ENCODE data around the gene CCL24.
"Not testable (repeated sequence)": the region's sequence is repeated elsewhere in the genome, so short reads cannot be mapped to it uniquely, and the experiment has no call there.

The CCL24 gene

GRCh38 chr7:75789361-75789924 is 24.2 kb downstream of the CCL24 start:
- Histone ChIP-seq H3K27ac (ENCODE audit: insufficient read depth, low read depth, low read length, poor library complexity, severe bottlenecking) (no peak overlapping the region), H3K9me3 (ENCODE audit: control insufficient read depth, low read length) (no peaks in the 10 kb centered on the region), H3K4me1 (ENCODE audit: control insufficient read depth, insufficient read depth, low read length) (no peaks in the 10 kb centered on the region), H3K4me3 (ENCODE audit: insufficient read depth, low read depth, low read length) (no peak overlapping the region), H3K27me3 (ENCODE audit: control insufficient read depth, insufficient read depth, low read length, poor library complexity, severe bottlenecking) (no peaks in the 10 kb centered on the region), H3K36me3 (ENCODE audit: control insufficient read depth, insufficient read depth, low read length) (no peaks in the 10 kb centered on the region)
- 86 to 94% methylated on average over 3 of the region's 3 CpGs for WGBS, 2 experiments

GRCh38 chr7:75788154-75788847 is 25.3 kb downstream of the CCL24 start:
- 36 to 37% methylated on average over 14 of the region's 14 CpGs for WGBS, 2 experiments
- H3K36me3 ChIP-seq (ENCODE audit: control insufficient read depth, insufficient read depth, low read length); H3K4me1 ChIP-seq (ENCODE audit: control insufficient read depth, insufficient read depth, low read length); H3K9me3 ChIP-seq (ENCODE audit: control insufficient read depth, low read length); H3K27ac ChIP-seq (ENCODE audit: insufficient read depth, low read depth, low read length, poor library complexity, severe bottlenecking); H3K27me3 ChIP-seq (ENCODE audit: control insufficient read depth, insufficient read depth, low read length, poor library complexity, severe bottlenecking); H3K4me3 ChIP-seq (ENCODE audit: insufficient read depth, low read depth, low read length): not testable (repeated sequence)

DNA sequence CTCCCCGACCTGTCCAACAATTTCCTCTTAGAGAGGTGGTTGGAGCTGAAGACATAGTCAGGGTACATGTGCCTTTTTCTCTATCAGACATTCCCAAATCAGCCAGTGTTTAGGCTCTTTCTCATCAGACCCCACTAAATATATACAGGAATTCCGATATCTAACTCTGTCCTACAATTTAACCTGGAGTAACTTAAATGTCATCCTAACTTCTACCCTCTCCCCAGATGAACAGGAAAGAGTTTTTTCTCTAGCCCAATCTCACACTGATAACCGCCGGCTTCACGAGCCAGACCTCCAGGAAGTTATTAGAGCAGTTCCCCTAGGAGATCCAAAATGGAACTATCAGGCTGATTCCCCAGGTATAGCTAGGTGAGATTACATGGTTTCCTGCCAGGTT is 30.5 kb downstream of the CCL24 start:
- not testable (repeated sequence) for H3K9me3 ChIP-seq (ENCODE audit: control insufficient read depth, low read length); H3K4me3 ChIP-seq (ENCODE audit: insufficient read depth, low read depth, low read length); H3K27me3 ChIP-seq (ENCODE audit: control insufficient read depth, insufficient read depth, low read length, poor library complexity, severe bottlenecking); H3K36me3 ChIP-seq (ENCODE audit: control insufficient read depth, insufficient read depth, low read length); H3K4me1 ChIP-seq (ENCODE audit: control insufficient read depth, insufficient read depth, low read length); H3K27ac ChIP-seq (ENCODE audit: insufficient read depth, low read depth, low read length, poor library complexity, severe bottlenecking)
- 95 to 100% methylated on average over 5 of the region's 5 CpGs for WGBS, 2 experiments

GRCh38 chr7:75780647-75781273 is 32.8 kb downstream of the CCL24 start:
- not testable (repeated sequence) for H3K36me3 ChIP-seq (ENCODE audit: control insufficient read depth, insufficient read depth, low read length); H3K4me3 ChIP-seq (ENCODE audit: insufficient read depth, low read depth, low read length); H3K9me3 ChIP-seq (ENCODE audit: control insufficient read depth, low read length); H3K27me3 ChIP-seq (ENCODE audit: control insufficient read depth, insufficient read depth, low read length, poor library complexity, severe bottlenecking); H3K4me1 ChIP-seq (ENCODE audit: control insufficient read depth, insufficient read depth, low read length); H3K27ac ChIP-seq (ENCODE audit: insufficient read depth, low read depth, low read length, poor library complexity, severe bottlenecking)
- WGBS, 2 experiments = 72 to 78% methylated on average over 13 to 14 of the region's 14 CpGs

DNA sequence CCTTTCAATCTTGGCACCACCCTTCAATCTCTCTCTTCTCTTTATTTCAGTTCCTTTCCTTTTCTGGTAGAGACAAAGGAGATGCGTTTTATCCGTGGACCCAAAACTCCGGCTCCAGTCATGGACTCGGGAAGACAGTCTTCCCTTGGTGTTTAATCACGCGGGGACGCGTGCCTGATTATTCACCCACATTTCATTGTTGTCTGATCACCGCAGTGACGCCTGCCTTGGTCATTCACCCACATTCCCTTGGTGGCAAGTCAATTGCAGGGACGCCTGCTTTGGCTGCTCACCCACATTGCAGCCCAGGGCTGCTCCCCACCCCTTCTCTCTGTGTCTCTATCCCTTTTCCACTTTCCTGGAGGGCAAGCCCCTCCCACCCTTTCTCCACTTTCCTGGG is 34.1 kb downstream of the CCL24 start:
- not testable (repeated sequence) for H3K4me3 ChIP-seq (ENCODE audit: insufficient read depth, low read depth, low read length); H3K4me1 ChIP-seq (ENCODE audit: control insufficient read depth, insufficient read depth, low read length); H3K27ac ChIP-seq (ENCODE audit: insufficient read depth, low read depth, low read length, poor library complexity, severe bottlenecking); H3K9me3 ChIP-seq (ENCODE audit: control insufficient read depth, low read length); H3K36me3 ChIP-seq (ENCODE audit: control insufficient read depth, insufficient read depth, low read length); H3K27me3 ChIP-seq (ENCODE audit: control insufficient read depth, insufficient read depth, low read length, poor library complexity, severe bottlenecking)
- WGBS, 2 experiments = 62 to 63% methylated on average over 11 of the region's 11 CpGs

DNA sequence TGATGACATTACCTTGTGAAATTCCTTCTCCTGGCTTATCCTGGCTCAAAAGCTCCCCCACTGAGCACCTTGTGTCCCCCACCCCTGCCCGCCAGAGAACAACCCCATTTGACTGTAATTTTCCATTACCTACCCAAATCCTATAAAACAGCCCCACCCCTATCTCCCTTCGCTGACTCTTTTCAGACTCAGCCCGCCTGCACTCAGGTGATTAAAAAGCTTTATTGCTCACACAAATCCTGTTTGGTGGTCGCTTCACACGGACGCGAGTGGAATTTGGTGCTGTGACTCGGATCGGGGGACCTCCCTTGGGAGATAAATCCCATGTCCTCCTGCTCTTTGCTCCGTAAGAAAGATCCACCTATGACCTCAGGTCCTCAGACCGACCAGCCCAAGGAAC is 34.6 kb downstream of the CCL24 start:
- not testable (repeated sequence) for H3K4me3 ChIP-seq (ENCODE audit: insufficient read depth, low read depth, low read length); H3K27me3 ChIP-seq (ENCODE audit: control insufficient read depth, insufficient read depth, low read length, poor library complexity, severe bottlenecking); H3K27ac ChIP-seq (ENCODE audit: insufficient read depth, low read depth, low read length, poor library complexity, severe bottlenecking); H3K36me3 ChIP-seq (ENCODE audit: control insufficient read depth, insufficient read depth, low read length); H3K4me1 ChIP-seq (ENCODE audit: control insufficient read depth, insufficient read depth, low read length); H3K9me3 ChIP-seq (ENCODE audit: control insufficient read depth, low read length)
- WGBS, 2 experiments = 49 to 54% methylated on average over 11 of the region's 11 CpGs

DNA sequence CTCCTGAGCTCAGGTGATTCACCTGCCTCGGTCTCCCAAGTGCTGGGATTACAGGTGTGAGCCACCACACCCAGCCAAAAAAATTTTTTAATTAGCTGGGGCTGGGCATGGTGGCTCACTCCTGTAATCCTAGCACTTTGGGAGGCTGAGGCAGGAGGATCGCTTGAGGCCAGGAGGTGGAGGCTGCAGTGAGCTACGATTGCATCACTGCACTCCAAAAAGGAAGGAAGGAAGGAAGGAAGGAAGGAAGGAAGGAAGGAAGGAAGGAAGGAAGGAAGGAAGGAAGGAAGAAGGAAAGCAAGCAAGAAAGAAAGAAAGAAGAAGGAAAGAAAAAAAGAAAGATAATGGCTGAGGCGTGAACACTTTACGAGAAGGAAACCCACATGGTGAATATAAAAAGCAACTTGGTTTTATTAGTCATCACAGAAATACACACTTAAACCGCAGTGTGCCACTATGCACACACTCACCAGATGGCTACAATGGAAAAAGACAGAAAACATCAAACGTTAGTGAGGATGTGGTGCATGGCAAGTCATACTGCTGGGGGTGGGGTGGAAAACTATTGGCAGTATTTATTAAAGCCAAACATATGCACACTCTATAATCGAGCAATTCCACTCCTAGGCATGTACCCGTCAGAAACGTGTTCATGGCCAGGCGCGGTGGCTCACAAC is 37.2 kb downstream of the CCL24 start:
- 88 to 89% methylated on average over 11 to 12 of the region's 12 CpGs for WGBS, 2 experiments
- Histone ChIP-seq H3K9me3 (ENCODE audit: control insufficient read depth, low read length) (no peaks in the 10 kb centered on the region), H3K27ac (ENCODE audit: insufficient read depth, low read depth, low read length, poor library complexity, severe bottlenecking) (no peak overlapping the region)

GRCh38 chr7:75773958-75774357 is 39.6 kb downstream of the CCL24 start:
- 94% methylated on average over 6 of the region's 6 CpGs for WGBS, 2 experiments

More for the DNA sequence above, 37.2 kb downstream of the CCL24 start:
- Histone ChIP-seq H3K4me3 (ENCODE audit: insufficient read depth, low read depth, low read length) (no peak overlapping the region), H3K27me3 (ENCODE audit: control insufficient read depth, insufficient read depth, low read length, poor library complexity, severe bottlenecking) (no peaks in the 10 kb centered on the region), H3K36me3 (ENCODE audit: control insufficient read depth, insufficient read depth, low read length) (no peaks in the 10 kb centered on the region), H3K4me1 (ENCODE audit: control insufficient read depth, insufficient read depth, low read length) (no peaks in the 10 kb centered on the region)

DNA sequence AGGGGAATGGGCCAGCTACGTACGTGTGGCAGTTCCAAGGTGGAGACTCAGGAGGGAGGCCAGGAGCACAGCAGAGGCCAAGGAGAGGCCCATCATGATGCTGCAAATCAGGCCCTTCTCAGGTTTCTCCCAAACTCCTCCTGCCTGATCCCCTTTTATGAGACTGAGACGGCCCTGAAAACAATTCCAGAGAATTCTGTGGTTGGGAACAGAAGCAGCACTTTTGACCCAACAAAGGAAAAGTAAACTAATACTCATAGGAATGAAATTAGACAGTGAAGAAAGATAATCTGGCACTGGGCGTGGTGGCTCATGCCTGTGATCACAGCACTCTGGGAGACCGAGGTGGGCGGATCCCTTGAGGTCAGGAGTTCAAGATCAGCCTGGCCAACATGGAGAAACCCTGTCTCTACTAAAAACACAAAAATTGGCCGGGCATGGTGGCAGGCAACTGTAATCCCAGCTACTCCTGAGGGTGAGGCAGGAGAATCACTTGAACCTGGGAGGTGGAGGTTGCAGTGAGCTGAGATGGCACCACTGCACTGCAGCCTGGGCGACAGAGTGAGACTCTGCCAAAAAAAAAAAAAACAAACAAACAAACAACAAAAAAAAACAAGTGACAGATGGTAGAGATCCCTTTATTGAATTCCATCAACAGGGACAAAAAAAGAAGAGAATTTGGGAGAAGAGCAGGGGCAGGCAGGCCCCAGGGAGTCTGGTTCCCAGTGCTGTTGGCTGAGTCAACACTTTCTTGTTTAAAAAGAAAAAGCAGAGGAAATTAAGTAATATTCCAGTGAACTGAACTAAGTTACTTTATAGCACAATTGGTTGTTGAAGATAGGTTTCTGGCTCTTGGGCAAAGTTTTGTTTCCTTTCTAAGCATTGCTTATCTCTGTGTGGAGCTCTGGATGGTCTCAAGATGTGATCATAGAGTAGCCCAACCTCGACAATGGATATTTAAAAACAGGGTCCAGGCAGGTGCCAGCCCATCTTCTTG is 41.2 kb downstream of the CCL24 start, which contains the start of gene CCL26:
CCL26 (minus strand) TSS at position 131 of the 997 bp plus-strand sequence; CDS start at position 96, 35 bp downstream.
- no peak within 1 kb of the TSS for H3K4me3 ChIP-seq (ENCODE audit: insufficient read depth, low read depth, low read length)
- 89 to 90% methylated on average over 9 of the region's 9 CpGs for WGBS, 2 experiments
- no peaks in the 10 kb centered on the region for H3K9me3 ChIP-seq (ENCODE audit: control insufficient read depth, low read length)
- H3K4me1 ChIP-seq (ENCODE audit: control insufficient read depth, insufficient read depth, low read length) = no peaks in the 10 kb centered on the region
- H3K36me3 ChIP-seq (ENCODE audit: control insufficient read depth, insufficient read depth, low read length) = no peaks in the 10 kb centered on the region
- no peak within 1 kb of the TSS for H3K27ac ChIP-seq (ENCODE audit: insufficient read depth, low read depth, low read length, poor library complexity, severe bottlenecking)
- H3K27me3 ChIP-seq (ENCODE audit: control insufficient read depth, insufficient read depth, low read length, poor library complexity, severe bottlenecking) = no peaks in the 10 kb centered on the region

More at GRCh38 chr7:75773958-75774357, 39.6 kb downstream of the CCL24 start:
- H3K27me3 ChIP-seq (ENCODE audit: control insufficient read depth, insufficient read depth, low read length, poor library complexity, severe bottlenecking); H3K4me1 ChIP-seq (ENCODE audit: control insufficient read depth, insufficient read depth, low read length); H3K27ac ChIP-seq (ENCODE audit: insufficient read depth, low read depth, low read length, poor library complexity, severe bottlenecking); H3K36me3 ChIP-seq (ENCODE audit: control insufficient read depth, insufficient read depth, low read length); H3K4me3 ChIP-seq (ENCODE audit: insufficient read depth, low read depth, low read length); H3K9me3 ChIP-seq (ENCODE audit: control insufficient read depth, low read length): not testable (repeated sequence)

Measured in ectodermal cell (in vitro differentiated cells).